HTR-8/SVneo (cell line): ENCODE measurements around the gene SMG1.
"Not testable (repeated sequence)": the region's sequence is repeated elsewhere in the genome, so short reads cannot be mapped to it uniquely, and the experiment has no call there.

ENCODE experiments used
- DNase-seq: peaks from one replicate; pipeline ENCODE4 v3.0.0; 2011; ENCODE audit warnings: low spot score, mixed read lengths; ENCODE audit not compliant: insufficient read length
- FAIRE-seq: peaks from 2 replicates; lab custom pipeline; 2011; peaks lifted over from hg19 to GRCh38; lab: Jason Lieb, UNC

The SMG1 gene

GRCh38 chr16:18925986-18926865 is at the start of gene SMG1:
SMG1 (minus strand) TSS chr16:18926408; CDS start chr16:18926041, 367 bp downstream.
- not testable (repeated sequence) for FAIRE-seq
- peak; percentile 81 for DNase-seq

GRCh38 chr16:18975109-18975508 is 48.9 kb upstream of the SMG1 start:
- no peak for FAIRE-seq

GRCh38 chr16:18969855-18970240 is 43.6 kb upstream of the SMG1 start:
- FAIRE-seq (no peak), DNase-seq (no peak)

More at GRCh38 chr16:18975109-18975508, 48.9 kb upstream of the SMG1 start:
- no peak for DNase-seq

- peak; percentile 83 for DNase-seq
- FAIRE-seq = no peak
Measured at GRCh38 chr16:18969050-18969854, 43.0 kb upstream of the SMG1 start.

GRCh38 chr16:18966791-18967190 is 40.6 kb upstream of the SMG1 start:
- DNase-seq (no peak), FAIRE-seq (no peak)

- FAIRE-seq = no peak
- no peak for DNase-seq
Measured at GRCh38 chr16:18965555-18965954, 39.3 kb upstream of the SMG1 start.

- DNase-seq (no peak), FAIRE-seq (no peak)
Measured at GRCh38 chr16:18959031-18959505, 32.9 kb upstream of the SMG1 start.

GRCh38 chr16:18958621-18959029 is 32.4 kb upstream of the SMG1 start:
- DNase-seq (no peak), FAIRE-seq (no peak)

GRCh38 chr16:18956658-18957241 is 30.5 kb upstream of the SMG1 start:
- FAIRE-seq, DNase-seq: not testable (repeated sequence)

GRCh38 chr16:18955874-18956580 is 29.8 kb upstream of the SMG1 start:
- FAIRE-seq = not testable (repeated sequence)

GRCh38 chr16:18953547-18953946 is 27.3 kb upstream of the SMG1 start:
- FAIRE-seq (no peak), DNase-seq (no peak)

More at GRCh38 chr16:18955874-18956580, 29.8 kb upstream of the SMG1 start:
- not testable (repeated sequence) for DNase-seq

GRCh38 chr16:18950469-18951185 is 24.4 kb upstream of the SMG1 start:
- FAIRE-seq (no peak), DNase-seq (no peak)

GRCh38 chr16:18948372-18949020 is 22.3 kb upstream of the SMG1 start:
- FAIRE-seq = no peak
- DNase-seq = no peak

- FAIRE-seq = no peak
- DNase-seq = no peak
Measured at GRCh38 chr16:18945233-18945632, 19.0 kb upstream of the SMG1 start.

- DNase-seq = no peak
- no peak for FAIRE-seq
Measured at GRCh38 chr16:18943414-18943813, 17.2 kb upstream of the SMG1 start.

GRCh38 chr16:18942061-18942460 is 15.9 kb upstream of the SMG1 start:
- no peak for DNase-seq
- no peak for FAIRE-seq

GRCh38 chr16:18941471-18941870 is 15.3 kb upstream of the SMG1 start:
- FAIRE-seq (no peak), DNase-seq (no peak)

- no peak for FAIRE-seq
Measured at GRCh38 chr16:18938986-18939385, 12.8 kb upstream of the SMG1 start.

GRCh38 chr16:18937390-18937789 is 11.2 kb upstream of the SMG1 start:
- FAIRE-seq (no peak), DNase-seq (no peak)

More at GRCh38 chr16:18938986-18939385, 12.8 kb upstream of the SMG1 start:
- no peak for DNase-seq
